Measurements from ENCODE around the gene UNC45B. TPM values are rescaled to one million over a fixed set of nuclear protein-coding genes. Genes with fewer than 3 reads are reported as not detected.
"Not testable (repeated sequence)": the region's sequence is repeated elsewhere in the genome, so short reads cannot be mapped to it uniquely, and the experiment has no call there.

Gene UNC45B
- total RNA-seq, 2 experiments from 2014 or later = 0.05 to 0.07 TPM

DNA sequence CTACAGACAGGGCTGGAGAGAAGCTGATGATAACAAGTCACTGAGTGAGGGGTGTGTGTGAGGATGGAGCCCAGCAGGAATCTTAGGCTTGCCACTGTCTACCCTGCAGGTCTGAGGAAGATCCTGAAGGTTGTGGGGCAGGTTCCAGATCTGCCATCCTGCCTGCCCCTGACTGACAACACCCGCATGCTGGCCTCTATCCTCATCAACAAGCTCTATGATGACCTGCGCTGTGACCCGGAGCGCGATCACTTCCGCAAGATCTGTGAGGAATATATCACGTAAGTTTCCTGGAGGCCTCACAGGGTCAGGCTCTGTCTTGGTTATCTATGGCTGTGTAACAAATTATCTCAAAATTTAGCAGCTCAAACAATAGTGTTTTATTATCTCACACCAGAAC lies 16.3 kb downstream of the UNC45B start:
- ChIA-PET CTCF (interaction anchor here (1.2 kb wide), 1 partner anchor 75 kb away, joined by 3 read pairs; no protein-coding TSS in a partner anchor), POLR2A (no interaction called here)
- H3K27me3 Mint-ChIP-seq = no peaks in the 10 kb centered on the region
- intact Hi-C loops (cut with micrococcal nuclease) = loop anchor here (5.0 kb wide), 1 partner anchor 373 kb away; the partner anchor contains the start of gene SLFN12L
- no peak overlapping the region for H3K4me3 Mint-ChIP-seq
- peaks cover 59% of the 10 kb centered on the region for H3K4me1 Mint-ChIP-seq (ENCODE audit: low read depth)
- no peaks in the 10 kb centered on the region for H3K36me3 Mint-ChIP-seq
- no peaks in the 10 kb centered on the region for H3K9me3 Mint-ChIP-seq
- DNase-seq = no peak
- H3K27ac Mint-ChIP-seq = no peak overlapping the region

DNA sequence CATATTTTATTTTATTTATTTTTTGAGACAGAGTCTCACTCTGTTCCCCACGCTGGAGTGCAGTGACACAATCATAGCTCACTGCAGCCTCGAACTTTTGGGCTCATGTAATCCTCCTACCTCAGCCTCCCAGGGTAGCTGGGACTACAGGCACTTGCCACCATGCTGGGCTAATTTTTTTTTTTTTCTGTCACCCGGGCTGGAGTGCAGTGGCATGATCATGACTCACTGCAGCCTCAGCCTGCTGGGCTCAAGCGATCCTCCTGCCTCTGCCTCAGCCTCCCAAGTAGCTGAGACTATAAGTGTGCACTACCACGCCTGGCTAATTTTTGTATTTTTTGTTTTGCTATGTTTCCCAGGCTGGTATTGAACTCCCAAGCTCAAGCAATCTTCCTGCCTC lies 17.1 kb downstream of the UNC45B start:
- Mint-ChIP-seq H3K27ac (no peak overlapping the region), H3K4me3 (no peak overlapping the region), H3K9me3 (no peaks in the 10 kb centered on the region), H3K36me3 (no peaks in the 10 kb centered on the region), H3K4me1 (ENCODE audit: low read depth) (peaks cover 53% of the 10 kb centered on the region), H3K27me3 (no peaks in the 10 kb centered on the region)
- intact Hi-C loops (cut with micrococcal nuclease) = loop anchor here (5.0 kb wide), 1 partner anchor 373 kb away; the partner anchor contains the start of gene SLFN12L
- ChIA-PET POLR2A (no interaction called here), CTCF (interaction anchor here (1.2 to 1.5 kb wide), 3 partner anchors 11 to 744 kb away, joined by 3 read pairs; no protein-coding TSS in a partner anchor)
- no peak for DNase-seq

DNA sequence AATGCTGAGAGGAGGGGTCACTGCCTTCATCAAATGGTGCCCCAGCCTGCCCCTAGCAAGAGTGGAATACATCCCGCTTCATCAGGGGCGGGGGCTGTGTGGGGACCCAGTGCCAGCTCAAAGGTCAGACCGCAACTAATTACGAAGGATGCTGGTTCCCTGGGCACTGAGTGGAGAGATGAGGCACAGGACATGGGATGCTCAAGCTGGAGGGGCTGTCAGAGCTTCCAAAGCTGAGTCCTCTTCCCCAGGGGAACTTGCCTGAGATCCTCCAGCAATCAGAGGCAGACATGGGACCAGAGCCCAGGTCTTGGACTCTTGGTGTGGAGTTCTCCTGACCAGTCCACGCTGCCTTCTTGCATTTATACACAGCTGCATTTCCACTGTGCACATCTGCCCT lies 18.9 kb downstream of the UNC45B start:
- Mint-ChIP-seq H3K27ac (no peak overlapping the region), H3K27me3 (no peaks in the 10 kb centered on the region), H3K4me1 (ENCODE audit: low read depth) (peaks cover 35% of the 10 kb centered on the region), H3K36me3 (no peaks in the 10 kb centered on the region), H3K4me3 (no peak overlapping the region), H3K9me3 (no peaks in the 10 kb centered on the region)
- ChIA-PET POLR2A (no interaction called here), CTCF (interaction anchor here (0.8 kb wide), 1 partner anchor 447 kb away, joined by 3 read pairs; no protein-coding TSS in a partner anchor)
- DNase-seq = no peak
- intact Hi-C loops (cut with micrococcal nuclease) = no loop called here

DNA sequence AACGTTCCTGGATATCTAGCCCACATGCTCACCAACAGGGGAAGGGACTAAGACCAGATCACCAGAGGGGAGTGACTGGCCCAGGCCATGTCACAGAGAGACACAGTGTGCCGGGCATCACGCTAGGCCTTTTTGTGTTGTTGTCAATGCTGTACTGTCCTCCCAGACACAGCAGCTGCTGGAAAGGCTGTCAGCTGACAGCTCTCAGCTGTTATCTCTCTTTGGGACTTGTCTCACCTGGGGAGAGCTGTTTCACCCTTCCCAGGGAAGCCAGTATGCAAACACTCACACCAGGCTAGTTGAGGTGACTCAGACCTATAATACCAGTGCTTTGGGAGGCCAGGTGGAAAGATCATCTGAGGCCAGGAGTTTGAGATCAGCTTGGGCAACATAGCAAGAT lies 19.4 kb downstream of the UNC45B start:
- Mint-ChIP-seq H3K4me3 (no peak overlapping the region), H3K27me3 (no peaks in the 10 kb centered on the region), H3K4me1 (ENCODE audit: low read depth) (peaks cover 34% of the 10 kb centered on the region), H3K9me3 (no peaks in the 10 kb centered on the region), H3K36me3 (no peaks in the 10 kb centered on the region), H3K27ac (no peak overlapping the region)
- no peak for DNase-seq
- intact Hi-C loops (cut with micrococcal nuclease) = no loop called here
- ChIA-PET POLR2A (no interaction called here), CTCF (interaction anchor here (0.8 kb wide), 1 partner anchor 446 kb away, joined by 3 read pairs; no protein-coding TSS in a partner anchor)

DNA sequence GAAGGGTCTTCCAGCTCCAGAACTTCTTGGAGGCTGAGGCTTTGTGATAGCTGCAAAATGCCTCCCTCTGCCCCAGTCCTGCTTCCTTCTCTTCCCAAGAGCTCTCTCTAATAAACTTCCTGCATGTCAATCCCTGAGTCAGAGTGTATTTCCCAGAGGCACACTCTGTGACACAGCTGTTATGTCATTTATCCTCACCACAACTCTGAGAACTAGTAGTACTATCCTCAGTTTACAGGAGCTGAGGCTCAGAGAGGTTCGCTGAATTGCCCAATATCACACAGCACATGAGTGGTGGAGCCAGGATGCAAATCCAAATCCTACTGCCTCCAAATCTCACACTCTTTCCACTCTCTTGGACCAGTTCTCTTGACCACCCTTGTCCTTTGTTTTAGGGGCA lies 20.0 kb downstream of the UNC45B start:
- no peak overlapping the region for H3K4me3 Mint-ChIP-seq
- H3K36me3 Mint-ChIP-seq = no peaks in the 10 kb centered on the region
- H3K9me3 Mint-ChIP-seq = no peaks in the 10 kb centered on the region
- intact Hi-C loops (cut with micrococcal nuclease) = no loop called here
- POLR2A ChIA-PET = no interaction called here
- CTCF ChIA-PET = interaction anchor here (2.1 kb wide), 1 partner anchor 24 kb away, joined by 6 read pairs; no protein-coding TSS in a partner anchor
- no peak for DNase-seq
- peaks cover 33% of the 10 kb centered on the region for H3K4me1 Mint-ChIP-seq (ENCODE audit: low read depth)
- no peak overlapping the region for H3K27ac Mint-ChIP-seq
- H3K27me3 Mint-ChIP-seq = no peaks in the 10 kb centered on the region

DNA sequence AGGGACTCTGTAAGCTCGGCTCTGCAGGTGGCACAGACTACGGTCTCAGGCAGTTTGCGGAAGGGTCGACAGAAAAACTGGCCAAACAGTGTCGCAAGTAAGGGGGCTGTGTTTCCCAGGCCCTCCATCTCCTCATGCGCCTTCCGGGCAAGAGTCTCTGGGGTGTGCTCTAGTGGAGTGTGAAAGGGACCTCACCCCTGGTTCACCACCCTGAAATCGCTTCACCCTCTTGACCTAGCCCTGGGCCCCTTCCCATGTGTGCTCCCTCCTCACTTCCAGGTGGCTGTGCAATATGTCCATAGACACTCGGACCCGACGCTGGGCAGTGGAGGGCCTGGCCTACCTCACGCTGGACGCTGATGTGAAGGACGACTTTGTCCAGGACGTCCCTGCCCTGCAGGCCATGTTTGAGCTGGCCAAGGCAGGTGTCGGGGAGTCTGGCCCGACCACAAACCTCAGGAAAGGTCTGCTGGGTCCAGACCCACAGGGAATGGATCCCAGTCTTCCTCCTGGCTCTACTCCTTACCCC lies 22.3 kb downstream of the UNC45B start:
- Mint-ChIP-seq H3K27me3 (no peaks in the 10 kb centered on the region), H3K27ac (no peak overlapping the region), H3K4me3 (no peak overlapping the region), H3K4me1 (ENCODE audit: low read depth) (peaks cover 30% of the 10 kb centered on the region), H3K9me3 (no peaks in the 10 kb centered on the region), H3K36me3 (no peaks in the 10 kb centered on the region)
- intact Hi-C loops (cut with micrococcal nuclease) = loop anchor here (5.0 kb wide), 1 partner anchor 142 kb away; no protein-coding TSS in a partner anchor
- CTCF ChIA-PET = interaction anchor here (1.2 to 1.3 kb wide), 2 partner anchors 9 to 143 kb away, joined by 3 to 4 read pairs; no protein-coding TSS in a partner anchor
- peak; percentile 4 for DNase-seq
- POLR2A ChIA-PET = interaction anchor here (1.1 kb wide), 1 partner anchor 69 kb away, joined by 4 read pairs; no protein-coding TSS in a partner anchor

DNA sequence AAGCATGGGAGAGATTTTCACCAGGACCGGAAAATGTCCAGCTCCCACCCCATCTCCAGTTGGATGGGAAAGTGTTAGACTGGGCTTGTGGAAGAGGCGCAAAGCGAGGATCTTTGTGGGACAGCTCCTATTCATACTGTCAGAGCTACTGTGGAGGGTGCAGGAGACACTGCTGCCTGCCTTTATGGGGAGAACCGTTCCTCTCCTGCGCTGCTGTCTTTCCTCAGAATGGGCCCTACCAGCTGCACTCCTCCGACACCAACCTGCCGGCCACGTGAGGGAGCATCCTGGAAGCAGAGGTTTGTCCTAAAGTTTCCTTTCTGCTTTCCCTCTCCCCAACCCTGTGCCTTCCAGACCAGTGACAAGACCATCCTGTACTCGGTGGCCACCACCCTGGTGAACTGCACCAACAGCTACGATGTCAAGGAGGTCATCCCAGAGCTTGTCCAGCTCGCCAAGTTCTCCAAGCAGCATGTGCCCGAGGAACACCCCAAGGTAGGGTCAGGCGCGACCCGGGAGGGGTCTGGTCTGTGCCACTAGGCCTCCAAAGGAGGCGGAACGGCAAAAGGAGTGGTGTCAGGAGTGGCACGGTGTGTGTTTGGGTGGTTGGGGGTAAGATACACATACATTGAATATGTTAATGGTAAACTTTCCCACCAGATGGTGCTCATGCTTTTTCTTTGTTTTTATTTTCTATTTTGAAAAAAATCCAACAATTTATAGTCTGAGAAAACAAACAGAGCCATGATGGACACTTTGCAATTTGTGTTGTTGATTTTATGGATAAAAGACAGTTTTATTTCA lies 23.6 kb downstream of the UNC45B start:
- POLR2A ChIA-PET = interaction anchor here (0.5 to 1.1 kb wide), 3 partner anchors 68 to 418 kb away, joined by 3 to 4 read pairs (median 3); no protein-coding TSS in a partner anchor
- H3K27ac Mint-ChIP-seq = peak overlapping the region; percentile 38
- H3K4me3 Mint-ChIP-seq = no peak overlapping the region
- H3K27me3 Mint-ChIP-seq = no peaks in the 10 kb centered on the region
- peak; percentile 10 for DNase-seq
- CTCF ChIA-PET = interaction anchor here (0.6 to 1.5 kb wide), 11 partner anchors 10 to 576 kb away, joined by 3 to 6 read pairs (median 3); partner anchors contain the start of gene SLFN5
- no peaks in the 10 kb centered on the region for H3K9me3 Mint-ChIP-seq
- peaks cover 33% of the 10 kb centered on the region for H3K4me1 Mint-ChIP-seq (ENCODE audit: low read depth)
- H3K36me3 Mint-ChIP-seq = no peaks in the 10 kb centered on the region
- intact Hi-C loops (cut with micrococcal nuclease) = loop anchor here (1.0 to 5.0 kb wide), 3 partner anchors 71 to 362 kb away; no protein-coding TSS in a partner anchor

DNA sequence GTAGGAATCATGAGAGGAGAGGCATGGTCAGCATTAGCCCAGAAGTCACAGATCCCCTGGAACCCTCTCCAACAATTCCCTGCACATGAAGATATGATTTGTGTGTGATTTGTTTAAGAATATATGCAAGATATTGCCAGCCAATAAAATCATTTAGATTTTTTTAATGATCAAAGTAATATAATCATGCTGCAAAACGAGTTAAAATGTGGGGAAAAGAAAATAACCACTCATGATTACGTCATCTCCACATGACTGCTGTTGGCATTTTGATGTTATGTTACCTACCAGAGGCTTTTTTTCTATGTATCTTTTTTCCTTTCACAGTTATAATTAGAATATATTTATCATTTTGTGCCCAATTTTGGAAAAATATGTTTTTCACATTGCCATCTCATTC lies 24.2 kb downstream of the UNC45B start:
- intact Hi-C loops (cut with micrococcal nuclease) = loop anchor here (1.0 to 5.0 kb wide), 3 partner anchors 70 to 361 kb away; no protein-coding TSS in a partner anchor
- DNase-seq = no peak
- Mint-ChIP-seq H3K27ac (no peak overlapping the region), H3K9me3 (no peaks in the 10 kb centered on the region), H3K4me3 (no peak overlapping the region), H3K27me3 (no peaks in the 10 kb centered on the region), H3K36me3 (no peaks in the 10 kb centered on the region), H3K4me1 (ENCODE audit: low read depth) (peaks cover 34% of the 10 kb centered on the region)
- POLR2A ChIA-PET = interaction anchor here (0.7 kb wide), 1 partner anchor 365 kb away, joined by 3 read pairs; no protein-coding TSS in a partner anchor
- CTCF ChIA-PET = interaction anchor here (1.0 to 1.5 kb wide), 2 partner anchors 71 to 368 kb away, joined by 3 to 4 read pairs; partner anchors contain the start of gene SLFN5

DNA sequence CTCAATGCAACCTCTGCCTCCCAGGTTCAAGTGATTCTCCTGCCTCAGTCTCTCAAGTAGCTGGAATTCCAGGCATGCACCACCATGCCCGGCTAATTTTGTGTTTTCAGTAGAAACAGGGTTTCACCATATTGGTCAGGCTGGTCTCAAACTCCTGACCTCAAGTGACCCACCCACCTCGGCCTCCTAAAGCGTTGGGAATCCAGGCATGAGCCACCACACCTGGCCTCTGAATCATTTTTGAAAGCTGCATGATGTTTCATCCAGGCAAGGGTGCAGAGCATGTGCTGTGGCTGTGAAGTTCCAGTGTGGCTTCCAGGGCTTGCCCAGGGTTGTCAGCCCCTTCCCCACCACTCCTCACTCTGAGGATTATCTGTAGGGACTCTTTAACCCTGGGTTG lies 24.7 kb downstream of the UNC45B start:
- not testable (repeated sequence) for H3K9me3 Mint-ChIP-seq

DNA sequence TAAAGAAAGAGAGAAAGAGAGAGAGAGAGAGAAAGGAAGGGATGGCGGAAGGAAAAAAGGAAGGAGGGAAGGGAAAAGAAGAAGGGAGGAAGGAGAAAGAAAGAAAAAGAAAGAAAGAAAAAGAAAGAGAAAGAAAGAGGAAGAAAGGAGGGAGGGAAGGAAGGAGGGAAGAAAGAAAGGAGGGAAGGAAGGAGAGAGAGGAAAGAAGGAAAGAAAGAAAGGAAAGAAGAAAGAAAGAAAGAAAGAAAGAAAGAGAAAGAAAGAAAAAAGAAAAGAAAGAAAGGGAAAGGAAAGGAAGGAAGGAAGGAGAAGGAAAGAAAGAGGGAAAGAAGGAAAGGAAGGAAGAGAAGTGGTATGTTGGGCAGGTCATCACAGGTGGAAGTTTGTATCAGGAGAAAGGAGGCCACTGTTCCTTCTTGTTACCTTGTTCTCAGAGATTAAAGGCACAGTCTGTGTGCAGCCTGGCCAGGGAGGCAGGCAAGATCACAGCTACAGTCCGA lies 27.3 kb downstream of the UNC45B start:
- Mint-ChIP-seq H3K36me3 (peaks cover 2% of the 10 kb centered on the region), H3K4me1 (ENCODE audit: low read depth) (peaks cover 45% of the 10 kb centered on the region), H3K9me3 (peaks cover 3% of the 10 kb centered on the region), H3K27ac (no peak overlapping the region), H3K4me3 (no peak overlapping the region), H3K27me3 (no peaks in the 10 kb centered on the region)
- no peak for DNase-seq
- ChIA-PET POLR2A (no interaction called here), CTCF (interaction anchor here (0.6 to 0.7 kb wide), 2 partner anchors 9 to 55 kb away, joined by 3 read pairs; no protein-coding TSS in a partner anchor)
- intact Hi-C loops (cut with micrococcal nuclease) = loop anchor here (5.0 kb wide), 1 partner anchor 137 kb away; no protein-coding TSS in a partner anchor

More for the DNA sequence above, 24.7 kb downstream of the UNC45B start:
- H3K27me3 Mint-ChIP-seq, POLR2A ChIA-PET, H3K4me3 Mint-ChIP-seq, CTCF ChIA-PET, H3K36me3 Mint-ChIP-seq, H3K27ac Mint-ChIP-seq: not testable (repeated sequence)
- H3K4me1 Mint-ChIP-seq (ENCODE audit: low read depth) = peaks cover 39% of the 10 kb centered on the region
- peak; percentile 8 for DNase-seq
- intact Hi-C loops (cut with micrococcal nuclease) = loop anchor here (5.0 kb wide), 1 partner anchor 140 kb away; no protein-coding TSS in a partner anchor

DNA sequence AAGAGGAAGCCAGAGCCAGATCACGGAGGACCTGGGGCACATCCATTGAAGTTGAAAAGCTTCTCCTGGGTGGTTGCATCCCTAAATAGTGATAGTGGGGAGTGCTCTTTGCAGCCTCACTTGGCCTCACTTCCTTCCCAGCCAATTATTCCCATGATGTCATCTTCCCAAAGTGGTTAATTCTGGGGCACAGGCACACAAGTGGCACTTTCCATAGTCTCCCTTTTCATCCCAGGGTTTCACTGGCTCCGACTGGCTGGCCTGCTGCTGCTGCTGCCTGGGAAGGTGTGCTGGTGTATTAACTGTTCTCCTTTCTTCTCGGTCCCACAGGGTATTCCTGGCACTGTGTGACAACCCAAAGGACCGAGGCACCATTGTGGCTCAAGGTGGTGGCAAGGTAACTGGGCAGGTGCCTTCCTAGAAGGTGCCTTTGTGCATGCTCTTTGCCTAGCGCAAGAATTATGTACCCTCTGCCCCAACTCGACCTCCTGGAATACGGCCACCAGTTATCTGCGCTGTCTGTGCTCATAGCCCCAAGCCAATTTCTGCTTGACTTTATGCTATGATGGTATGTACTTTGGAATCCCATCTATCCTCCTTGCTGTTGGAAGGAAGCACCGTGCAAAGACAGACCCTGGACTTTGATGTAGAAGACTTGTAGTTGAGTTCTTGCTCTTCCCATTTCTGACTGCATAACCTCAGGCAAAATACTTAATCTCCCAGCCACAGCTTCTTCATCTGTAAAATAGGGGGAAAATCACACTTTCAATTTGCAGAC lies 28.2 kb downstream of the UNC45B start:
- no peak for DNase-seq
- H3K36me3 Mint-ChIP-seq = peaks cover 2% of the 10 kb centered on the region
- intact Hi-C loops (cut with micrococcal nuclease) = loop anchor here (2.0 kb wide), 1 partner anchor 37 kb away; no protein-coding TSS in a partner anchor
- POLR2A ChIA-PET = no interaction called here
- CTCF ChIA-PET = interaction anchor here (0.7 to 1.5 kb wide), 2 partner anchors 10 to 136 kb away, joined by 3 to 4 read pairs; no protein-coding TSS in a partner anchor
- H3K27ac Mint-ChIP-seq = no peak overlapping the region
- H3K27me3 Mint-ChIP-seq = no peaks in the 10 kb centered on the region
- no peak overlapping the region for H3K4me3 Mint-ChIP-seq
- H3K4me1 Mint-ChIP-seq (ENCODE audit: low read depth) = peaks cover 45% of the 10 kb centered on the region
- H3K9me3 Mint-ChIP-seq = peaks cover 3% of the 10 kb centered on the region

Data from activated CD4-positive, alpha-beta memory T cell treated with anti-CD3 and anti-CD28 coated beads for 36 hours (primary cell).